T-helper 1 cell treated with Interleukin-12 subunit alpha and Interleukin-12 subunit beta and Interleukin-4 antibody, amounts not matched to agents 30 ng/mL and 1 ng/mL, for 36 hours (primary cell): Measurements from ENCODE around the gene RIBC2. TPM values are rescaled to one million over a fixed set of nuclear protein-coding genes. Genes with fewer than 3 reads are reported as not detected.
"Not testable (repeated sequence)": the region's sequence is repeated elsewhere in the genome, so short reads cannot be mapped to it uniquely, and the experiment has no call there.

Source experiments
- intact Hi-C: fragments of 100-400 bp; cut with micrococcal nuclease; formaldehyde crosslinking; loops from one replicate; pipeline ENCODE4 v1.15.1; 2024
- total RNA-seq: library from RNA; stranded (reverse); gene quantifications from 2 replicates; pipeline ENCODE4 v1.2.3, GENCODE V29; 2022

Gene RIBC2
- 7.6 and 8.9 TPM in 2 replicates for total RNA-seq

DNA sequence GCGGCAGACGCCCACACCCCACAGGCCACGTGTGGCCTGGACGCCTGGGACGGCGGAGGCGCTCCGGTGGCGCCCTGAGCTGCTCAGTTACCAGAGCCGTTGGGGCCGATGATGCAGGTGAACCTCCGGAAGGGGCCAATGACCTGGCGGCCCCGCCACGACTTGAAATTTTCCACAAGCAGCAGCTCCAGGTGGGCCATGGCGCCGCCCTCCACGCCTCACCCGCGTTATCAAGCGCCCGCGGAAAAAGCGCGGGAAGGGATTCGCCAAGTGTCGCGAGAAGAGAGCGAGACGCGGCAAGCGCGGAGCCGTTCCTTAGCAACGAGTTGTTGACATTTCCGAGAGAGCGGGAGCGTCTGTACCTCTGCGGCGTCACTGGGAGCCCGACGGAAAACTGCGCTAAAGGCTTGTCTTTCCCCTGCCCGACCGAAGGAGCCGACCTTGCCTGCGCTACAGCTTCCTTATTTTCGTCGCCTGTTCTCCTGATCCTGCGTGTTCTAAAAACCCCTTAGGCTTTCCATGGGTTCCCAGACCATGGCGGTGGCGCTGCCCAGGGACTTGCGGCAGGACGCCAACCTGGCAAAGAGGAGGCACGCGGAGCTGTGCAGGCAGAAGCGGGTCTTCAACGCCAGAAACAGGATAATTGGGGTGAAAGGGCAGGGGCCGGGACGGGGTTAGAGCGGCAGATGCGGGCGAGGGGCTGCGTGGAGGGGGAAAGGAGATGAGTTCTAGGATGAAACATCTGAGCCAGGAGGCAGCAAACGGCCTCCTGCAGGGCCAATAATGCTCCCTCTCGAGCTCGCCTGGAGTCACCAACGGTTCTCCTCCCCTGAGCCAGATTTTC lies at the start of gene RIBC2, which contains the start of gene SMC1B:
Gene RIBC2 (plus strand): TSS at position 326 of the 844 bp plus-strand sequence. CDS start 194 bp downstream, at position 520.
Gene SMC1B (minus strand): TSS at position 232 of the 844 bp plus-strand sequence. CDS start 32 bp downstream, at position 200.
- intact Hi-C loops = loop anchor here (1.0 to 5.0 kb wide), 6 partner anchors 22 to 739 kb away; partner anchors contain the start of genes ATXN10, FAM118A and PPARA

- intact Hi-C loops = no loop called here
Observed at GRCh38 chr22:45366713-45367112, 46.8 kb upstream of the RIBC2 start.

DNA sequence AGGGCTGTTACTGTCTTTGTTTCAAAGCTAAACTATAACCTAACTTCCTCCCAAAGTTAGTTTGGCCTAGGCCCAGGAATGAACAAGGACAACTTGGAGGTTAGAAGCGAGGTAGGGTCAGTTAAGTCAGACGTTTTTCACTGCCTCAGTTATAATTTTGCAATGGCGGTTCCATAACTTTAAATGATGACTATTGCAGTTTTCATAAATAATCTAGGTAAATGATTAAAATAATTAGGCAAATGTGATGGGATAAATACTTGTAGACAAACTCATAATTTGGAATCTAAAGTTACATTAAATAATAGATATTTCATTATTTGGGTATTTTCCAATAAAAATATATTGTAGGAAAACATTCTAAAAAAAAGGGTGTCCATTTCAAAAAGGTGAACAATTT lies 39.9 kb upstream of the RIBC2 start:
- intact Hi-C loops = not testable (repeated sequence)

GRCh38 chr22:45376009-45376408 lies 37.5 kb upstream of the RIBC2 start:
- intact Hi-C loops = no loop called here

DNA sequence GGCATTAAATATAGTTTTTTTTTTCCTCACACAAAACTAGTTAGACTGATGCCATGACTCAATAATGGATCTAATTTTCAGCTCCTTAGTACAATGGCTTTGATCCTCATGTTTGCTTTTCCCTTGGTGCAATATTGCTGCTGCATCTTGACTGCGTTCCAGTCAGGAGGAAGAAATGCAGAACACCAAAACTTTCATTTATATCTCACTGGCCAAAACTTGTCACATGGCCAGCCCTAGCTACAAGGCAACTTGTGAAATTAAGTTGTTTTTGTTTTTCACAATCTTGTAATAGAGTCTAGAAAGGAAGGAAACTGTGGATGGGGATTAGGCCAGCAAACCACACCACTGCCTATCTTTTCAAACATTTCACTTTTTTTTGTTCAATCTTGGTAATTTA lies 36.8 kb upstream of the RIBC2 start:
- intact Hi-C loops = no loop called here

GRCh38 chr22:45381348-45381747 lies 32.1 kb upstream of the RIBC2 start:
- intact Hi-C loops = no loop called here

DNA sequence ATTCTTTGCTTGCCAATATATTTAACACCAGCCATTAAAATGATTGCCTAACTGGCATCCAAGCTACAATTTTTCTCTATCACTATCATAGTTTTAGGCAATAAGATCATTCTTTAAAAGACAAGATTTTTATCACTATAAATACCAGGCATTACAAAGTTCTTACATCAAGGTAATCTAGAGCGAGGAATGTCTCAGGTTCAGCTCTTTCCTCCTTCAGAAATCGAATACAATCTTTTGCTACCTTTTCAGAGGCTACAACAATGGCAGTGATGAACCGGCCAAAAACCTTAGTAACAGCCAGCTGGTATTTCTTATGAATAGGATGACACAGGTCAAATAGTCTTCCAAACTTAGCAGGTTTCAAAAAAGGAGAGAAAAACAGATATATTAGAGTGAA lies 23.9 kb upstream of the RIBC2 start:
- intact Hi-C loops = no loop called here

DNA sequence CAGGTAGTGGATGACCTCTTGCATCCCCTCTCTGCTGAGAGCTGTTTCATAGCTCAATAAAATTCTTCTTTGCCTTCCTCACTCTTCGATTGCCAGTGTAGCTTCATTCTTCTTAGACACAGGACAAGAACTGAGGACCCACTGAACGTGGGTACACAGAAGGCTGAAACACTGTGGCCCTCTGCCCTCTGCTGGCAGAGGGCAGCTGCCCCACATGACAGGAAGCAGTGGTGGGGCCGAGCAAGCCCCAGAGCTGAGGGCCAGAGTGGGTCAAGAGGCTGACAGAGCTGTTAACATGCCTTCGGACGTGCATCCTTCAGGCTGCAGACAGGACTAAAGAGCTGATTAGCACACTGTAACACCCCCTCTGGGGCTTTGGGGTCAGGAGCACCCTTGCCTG lies 15.7 kb upstream of the RIBC2 start:
- intact Hi-C loops = loop anchor here (1.0 kb wide), 1 partner anchor 129 kb away; no protein-coding TSS in a partner anchor

GRCh38 chr22:45398214-45398613 lies 15.3 kb upstream of the RIBC2 start:
- intact Hi-C loops = no loop called here

- intact Hi-C loops = no loop called here
Observed at GRCh38 chr22:45399712-45400445, 13.6 kb upstream of the RIBC2 start.

GRCh38 chr22:45402466-45402985 lies 11.0 kb upstream of the RIBC2 start:
- intact Hi-C loops = no loop called here

GRCh38 chr22:45407793-45408192 lies 5.7 kb upstream of the RIBC2 start:
- intact Hi-C loops = no loop called here

DNA sequence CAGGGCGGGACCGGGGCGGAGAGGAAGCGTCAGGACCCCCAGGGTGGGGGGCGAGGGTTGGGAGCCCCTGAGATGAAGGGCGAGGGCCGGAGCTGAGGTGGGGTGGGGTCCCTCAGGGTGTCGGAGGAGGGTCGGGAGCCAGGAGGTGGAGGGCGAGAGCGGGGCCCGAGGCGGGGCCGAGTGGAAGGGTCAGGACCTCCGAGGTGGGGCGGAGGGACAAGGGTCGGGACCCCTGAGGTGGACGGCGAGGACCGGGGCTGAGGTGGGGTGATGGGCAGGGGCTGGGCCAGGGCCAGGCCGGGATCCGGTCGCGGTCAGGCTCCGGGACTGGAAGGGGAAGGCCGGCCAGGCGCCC lies 503 bp upstream of the RIBC2 start:
- intact Hi-C loops = loop anchor here (1.0 to 5.0 kb wide), 4 partner anchors 95 to 739 kb away; partner anchors contain the start of genes ATXN10 and PPARA

- intact Hi-C loops = no loop called here
Observed at GRCh38 chr22:45418056-45418769, 4.7 kb downstream of the RIBC2 start.

- intact Hi-C loops = no loop called here
Observed at GRCh38 chr22:45418770-45419138, 5.3 kb downstream of the RIBC2 start.

- intact Hi-C loops = no loop called here
Observed at GRCh38 chr22:45420011-45420410, 6.5 kb downstream of the RIBC2 start.

GRCh38 chr22:45420539-45420938 lies 7.0 kb downstream of the RIBC2 start:
- intact Hi-C loops = no loop called here

GRCh38 chr22:45421349-45422055 lies 8.0 kb downstream of the RIBC2 start:
- intact Hi-C loops = no loop called here

GRCh38 chr22:45422237-45422983 lies 8.9 kb downstream of the RIBC2 start:
- intact Hi-C loops = no loop called here

GRCh38 chr22:45423524-45423923 lies 10.0 kb downstream of the RIBC2 start:
- intact Hi-C loops = no loop called here
